H1 (cell line): Measurements from ENCODE around the gene CAMTA1.

ENCODE experiments used
- CBX5 ChIP-seq: fragments of 300-800, 300-1000 bp; sonication (generic); IDR thresholded peaks from 2 replicates; pipeline ENCODE4 v1.7.1; 2016; ENCODE audit warnings: antibody characterized with exemption, low read length, low read depth
- EP300 ChIP-seq, 2 experiments: IDR thresholded peaks; 1 replicate in 1 of 2; 2 replicates in 1 of 2; pipeline ENCODE4 v1.6.1; 2011 to 2012; ENCODE audit warnings: low read depth in 2 of 2, low read length in 2 of 2, mild to moderate bottlenecking in 2 of 2, borderline replicate concordance in 1 of 2, inconsistent platforms in 1 of 2, moderate library complexity in 1 of 2
- POLR2AphosphoS5 ChIP-seq: IDR thresholded peaks from 2 replicates; pipeline ENCODE4 v1.6.1; 2011; ENCODE audit warnings: low read depth, low read length
- RAD21 ChIP-seq, 2 experiments: IDR thresholded peaks in 1 of 2; conservative IDR thresholded peaks in 1 of 2; 2 replicates each; pipeline ENCODE4 v1.6.1; 2011; ENCODE audit warnings: low read depth in 2 of 2, low read length in 2 of 2, improper control_type of control experiment in 1 of 2, inconsistent platforms in 1 of 2, mild to moderate bottlenecking in 1 of 2, moderate library complexity in 1 of 2
- RFX5 ChIP-seq: IDR thresholded peaks from 2 replicates; pipeline ENCODE4 v1.6.1; 2011; ENCODE audit warnings: low read depth, low read length, improper control_type of control experiment, borderline replicate concordance

- TF ChIP-seq RFX5: no peak
- TF ChIP-seq RAD21 (IDR thresholded peaks at IDR 0.05 in 1 of 2, conservative IDR thresholded peaks at IDR 0.05 in 1 of 2; ENCODE audit: low read depth in 2 of 2, low read length in 2 of 2): no peak
- no peak for TF ChIP-seq POLR2AphosphoS5
- no peak for TF ChIP-seq CBX5
- no peak for TF ChIP-seq EP300 (IDR thresholded peaks at IDR 0.05; ENCODE audit: borderline replicate concordance in 1 of 2, low read depth in 2 of 2, low read length in 2 of 2)
Observed at GRCh38 chr1:6923416-6923815, 138.2 kb downstream of the CAMTA1 start.
